ENCODE measurements around the gene SNRK. TPM values are rescaled to one million over a fixed set of nuclear protein-coding genes. Genes with fewer than 3 reads are reported as not detected.

The SNRK gene
- total RNA-seq, 1 experiment from 2014 or later, result 16.6 TPM

- intact Hi-C loops (cut with micrococcal nuclease), result loop anchor here (10.0 kb wide), 1 partner anchor 123 kb away; no protein-coding TSS in a partner anchor
- DNase-seq (ENCODE audit: unreplicated experiment), result no peak
- Mint-ChIP-seq H3K27me3 (ENCODE audit: insufficient read depth, unreplicated experiment) (no peaks in the 10 kb centered on the region), H3K4me1 (ENCODE audit: insufficient read depth, unreplicated experiment) (no peaks in the 10 kb centered on the region), H3K4me3 (ENCODE audit: unreplicated experiment) (no peak overlapping the region), H3K27ac (ENCODE audit: low read depth, unreplicated experiment) (no peak overlapping the region), H3K36me3 (ENCODE audit: insufficient read depth, unreplicated experiment) (no peaks in the 10 kb centered on the region), H3K9me3 (ENCODE audit: unreplicated experiment) (no peaks in the 10 kb centered on the region)
- TF ChIP-seq, protein P1, sequence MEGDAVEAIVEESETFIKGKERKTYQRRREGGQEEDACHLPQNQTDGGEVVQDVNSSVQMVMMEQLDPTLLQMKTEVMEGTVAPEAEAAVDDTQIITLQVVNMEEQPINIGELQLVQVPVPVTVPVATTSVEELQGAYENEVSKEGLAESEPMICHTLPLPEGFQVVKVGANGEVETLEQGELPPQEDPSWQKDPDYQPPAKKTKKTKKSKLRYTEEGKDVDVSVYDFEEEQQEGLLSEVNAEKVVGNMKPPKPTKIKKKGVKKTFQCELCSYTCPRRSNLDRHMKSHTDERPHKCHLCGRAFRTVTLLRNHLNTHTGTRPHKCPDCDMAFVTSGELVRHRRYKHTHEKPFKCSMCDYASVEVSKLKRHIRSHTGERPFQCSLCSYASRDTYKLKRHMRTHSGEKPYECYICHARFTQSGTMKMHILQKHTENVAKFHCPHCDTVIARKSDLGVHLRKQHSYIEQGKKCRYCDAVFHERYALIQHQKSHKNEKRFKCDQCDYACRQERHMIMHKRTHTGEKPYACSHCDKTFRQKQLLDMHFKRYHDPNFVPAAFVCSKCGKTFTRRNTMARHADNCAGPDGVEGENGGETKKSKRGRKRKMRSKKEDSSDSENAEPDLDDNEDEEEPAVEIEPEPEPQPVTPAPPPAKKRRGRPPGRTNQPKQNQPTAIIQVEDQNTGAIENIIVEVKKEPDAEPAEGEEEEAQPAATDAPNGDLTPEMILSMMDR (IDR thresholded peaks at IDR 0.05; ENCODE audit: unreplicated experiment), result no peak
- BruUV-seq (replicated peaks), result no TSS peak
- ChIA-PET CTCF (interaction anchor here (0.6 kb wide), 1 partner anchor 385 kb away, joined by 3 read pairs; no protein-coding TSS in a partner anchor), POLR2A (interaction anchor here (0.7 kb wide), 1 partner anchor 358 kb away, joined by 3 read pairs; no protein-coding TSS in a partner anchor)
Measured at GRCh38 chr3:43372007-43372740, 85.8 kb downstream of the SNRK start.

- Mint-ChIP-seq H3K27ac (ENCODE audit: low read depth, unreplicated experiment) (no peak overlapping the region), H3K36me3 (ENCODE audit: insufficient read depth, unreplicated experiment) (no peaks in the 10 kb centered on the region), H3K27me3 (ENCODE audit: insufficient read depth, unreplicated experiment) (no peaks in the 10 kb centered on the region), H3K4me1 (ENCODE audit: insufficient read depth, unreplicated experiment) (no peaks in the 10 kb centered on the region), H3K4me3 (ENCODE audit: unreplicated experiment) (no peak overlapping the region), H3K9me3 (ENCODE audit: unreplicated experiment) (no peaks in the 10 kb centered on the region)
- ChIA-PET POLR2A (interaction anchor here (0.7 kb wide), 1 partner anchor 357 kb away, joined by 3 read pairs; no protein-coding TSS in a partner anchor), CTCF (interaction anchor here (0.6 to 1.6 kb wide), 3 partner anchors 129 to 386 kb away, joined by 3 to 4 read pairs (median 3); no protein-coding TSS in a partner anchor)
- no TSS peak for BruUV-seq (replicated peaks)
- intact Hi-C loops (cut with micrococcal nuclease), result loop anchor here (10.0 kb wide), 1 partner anchor 122 kb away; no protein-coding TSS in a partner anchor
- DNase-seq (ENCODE audit: unreplicated experiment), result no peak
- TF ChIP-seq, protein P1 (IDR thresholded peaks at IDR 0.05; ENCODE audit: unreplicated experiment), result no peak
Measured at GRCh38 chr3:43372809-43373559, 86.6 kb downstream of the SNRK start.

DNA sequence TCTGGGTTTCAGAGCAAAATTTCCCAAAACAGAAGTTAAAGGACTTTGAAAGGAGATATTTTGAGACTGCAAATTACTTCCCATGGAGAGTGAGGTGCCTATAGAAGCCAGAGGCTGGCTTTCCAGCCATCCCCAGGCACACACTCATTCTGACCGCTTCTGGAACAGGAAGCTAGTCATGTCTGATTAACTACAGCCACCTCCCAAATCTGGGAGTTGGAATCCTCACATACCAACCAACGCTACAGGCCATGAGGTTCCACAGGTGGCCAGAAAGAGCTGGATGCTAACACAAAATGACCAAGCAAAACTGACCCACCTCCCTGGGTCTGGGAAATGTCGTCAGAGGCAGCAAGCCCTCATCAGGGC lies 87.2 kb downstream of the SNRK start:
- Mint-ChIP-seq H3K9me3 (ENCODE audit: unreplicated experiment) (no peaks in the 10 kb centered on the region), H3K27me3 (ENCODE audit: insufficient read depth, unreplicated experiment) (no peaks in the 10 kb centered on the region), H3K4me1 (ENCODE audit: insufficient read depth, unreplicated experiment) (no peaks in the 10 kb centered on the region), H3K27ac (ENCODE audit: low read depth, unreplicated experiment) (no peak overlapping the region), H3K4me3 (ENCODE audit: unreplicated experiment) (no peak overlapping the region), H3K36me3 (ENCODE audit: insufficient read depth, unreplicated experiment) (no peaks in the 10 kb centered on the region)
- ChIA-PET CTCF (interaction anchor here (0.6 to 1.6 kb wide), 2 partner anchors 128 to 199 kb away, joined by 3 to 4 read pairs; no protein-coding TSS in a partner anchor), POLR2A (no interaction called here)
- DNase-seq (ENCODE audit: unreplicated experiment), result no peak
- TF ChIP-seq, protein P1 (IDR thresholded peaks at IDR 0.05; ENCODE audit: unreplicated experiment), result no peak
- intact Hi-C loops (cut with micrococcal nuclease), result loop anchor here (10.0 kb wide), 1 partner anchor 121 kb away; no protein-coding TSS in a partner anchor
- BruUV-seq (replicated peaks), result no TSS peak
